Uterus (tissue), 4 donors: Measurements from ENCODE around the gene GPSM1. TPM values are rescaled to one million over a fixed set of nuclear protein-coding genes. Genes with fewer than 3 reads are reported as not detected.

Experiments
- DNase-seq, 2 donors: peaks; one replicate each; pipeline ENCODE4 v3.0.0-alpha.2; 2019 to 2020
- H3K27ac ChIP-seq, 2 donors: fragments of 200-600 bp; sonication (generic); 1 replicate in 1 of 2; 2 replicates in 1 of 2; pipeline ENCODE4 v1.5.1; 2016 to 2018
- H3K27me3 ChIP-seq, 2 donors: fragments of 200-600 bp; sonication (generic); one replicate each; pipeline ENCODE4 v1.5.1; 2018 to 2019; ENCODE audit warnings: control low read depth in 1 of 2
- H3K36me3 ChIP-seq, 2 donors: fragments of 200-600 bp; sonication (generic); one replicate each; pipeline ENCODE4 v1.5.1; 2019; ENCODE audit warnings: control low read depth in 1 of 2
- H3K4me1 ChIP-seq, 2 donors: fragments of 200-600 bp; sonication (generic); one replicate each; pipeline ENCODE4 v1.5.1; 2018 to 2019; ENCODE audit warnings: control low read depth in 1 of 2
- H3K4me3 ChIP-seq, 2 donors: fragments of 200-600 bp; sonication (generic); 1 replicate in 1 of 2; 2 replicates in 1 of 2; pipeline ENCODE4 v1.5.1; 2018 to 2019; ENCODE audit warnings: mild to moderate bottlenecking in 1 of 2
- H3K9me3 ChIP-seq, 2 donors: fragments of 200-600 bp; sonication (generic); one replicate each; pipeline ENCODE4 v1.5.1; 2019; ENCODE audit warnings: control low read depth in 1 of 2
- CTCF ChIP-seq, 4 experiments: fragments of 200-600 bp in 2 of 4; fragments of 450-650 bp in 2 of 4; sonication (generic) in 2 of 4; IDR thresholded peaks; one replicate each; pipeline ENCODE4 v1.5.1; 2016 to 2019; ENCODE audit warnings: antibody characterized with exemption in 4 of 4, mild to moderate bottlenecking in 2 of 4, moderate library complexity in 1 of 4
- POLR2A ChIP-seq, 2 donors: fragments of 450-650 bp; IDR thresholded peaks; one replicate each; pipeline ENCODE4 v1.6.1; 2016; ENCODE audit warnings: antibody characterized with exemption in 2 of 2, mild to moderate bottlenecking in 1 of 2, moderate library complexity in 1 of 2
- intact Hi-C: fragments of 100-400 bp; cut with DNase I; formaldehyde crosslinking; loops from one replicate; pipeline ENCODE4 v1.15.1; 2023; ENCODE audit warnings: low total_unique reads
- total RNA-seq, 4 donors: library from RNA; depleted of rRNA in 3 of 4; stranded (reverse); fragments of >200 nt in 3 of 4; gene quantifications; one replicate each; pipeline versions ENCODE4 v1.1.0 to v1.2.4, GENCODE V29; 2014 to 2023
- donor health status: DM: yes; HTN: yes; CAD: no.

Gene GPSM1
- total RNA-seq, 4 donors from 2014 or later: 4.4 to 43.6 (median 24.1) TPM

DNA sequence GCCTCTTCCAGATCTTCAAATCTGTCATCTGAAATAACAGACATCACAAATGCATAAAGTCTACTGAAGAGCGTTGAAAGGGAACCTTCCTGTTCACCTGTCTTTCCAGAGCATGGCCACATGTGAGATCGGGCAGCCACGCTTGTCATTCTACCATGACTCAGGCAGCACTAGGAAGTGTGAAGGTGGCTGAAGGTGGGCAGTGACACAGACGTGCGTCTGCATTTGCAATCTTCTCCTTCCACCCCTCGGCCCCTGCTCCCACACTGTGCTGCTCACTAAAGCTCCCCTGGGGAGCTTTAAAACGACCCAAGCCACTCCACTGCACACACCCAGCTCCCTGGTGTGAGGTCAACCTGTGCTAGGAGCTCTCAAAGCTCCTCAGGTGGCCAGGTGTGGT is 80.6 kb downstream of the GPSM1 start:
- Histone ChIP-seq H3K36me3 (no peaks in the 10 kb centered on the region), H3K9me3 (no peaks in the 10 kb centered on the region), H3K27me3 (no peaks in the 10 kb centered on the region), H3K27ac (no peak overlapping the region), H3K4me3 (no peak overlapping the region), H3K4me1 (peaks cover 0 to 8% of the 10 kb centered on the region in 2 donors)
- DNase-seq: no peak
- TF ChIP-seq POLR2A (IDR thresholded peaks at IDR 0.05): no peak
- no peak for TF ChIP-seq CTCF (IDR thresholded peaks at IDR 0.05)
- intact Hi-C loops: no loop called here

Other genes starting within 250 kb of the GPSM1 start
- gene NACC2, start 232.2 kb upstream of the GPSM1 start, total RNA-seq: 10 to 100 TPM in 3 of 4 donors, 1 to 10 TPM in 1; 8.2 to 57.5 (median 19.1) TPM
- gene TMEM250, start 208.7 kb upstream of the GPSM1 start, total RNA-seq: 10 to 100 TPM; 14.7 to 42.0 (median 28.0) TPM
- not detected for gene LHX3, start 122.4 kb upstream of the GPSM1 start, total RNA-seq
- gene QSOX2, start 81.7 kb upstream of the GPSM1 start, total RNA-seq: 10 to 100 TPM in 2 of 4 donors, 1 to 10 TPM in 2; 5.6 to 13.1 (median 9.2) TPM
- 1 to 10 TPM in 2 of 4 donors, under 1 TPM in 2; 0.27 to 5.1 (median 2.2) TPM for gene CCDC187, start 23.4 kb upstream of the GPSM1 start, total RNA-seq
- 10 to 100 TPM in 3 of 4 donors, 1 to 10 TPM in 1; 6.8 to 29.4 (median 27.3) TPM for gene DNLZ, start 36.2 kb downstream of the GPSM1 start, total RNA-seq
- gene CARD9, start 46.1 kb downstream of the GPSM1 start, total RNA-seq: 10 to 100 TPM in 1 of 4 donors, 1 to 10 TPM in 2, under 1 TPM in 1; under 0.01 to 10.6 (median 2.5) TPM
- 10 to 100 TPM in 2 of 4 donors, 1 to 10 TPM in 1, under 1 TPM in 1; 0.51 to 12.5 (median 7.7) TPM for gene SNAPC4, start 72.6 kb downstream of the GPSM1 start, total RNA-seq
- gene ENTR1, start 83.1 kb downstream of the GPSM1 start, total RNA-seq: 10 to 100 TPM; 19.5 to 44.0 (median 21.2) TPM
- 10 to 100 TPM in 3 of 4 donors, under 1 TPM in 1; 0.77 to 39.0 (median 29.5) TPM for gene PMPCA, start 83.1 kb downstream of the GPSM1 start, total RNA-seq
- 10 to 100 TPM in 2 of 4 donors, 1 to 10 TPM in 2; 6.7 to 19.7 (median 11.2) TPM for gene INPP5E, start 112.3 kb downstream of the GPSM1 start, total RNA-seq
- gene SEC16A, start 155.5 kb downstream of the GPSM1 start, total RNA-seq: 10 to 100 TPM; 18.8 to 73.2 (median 35.1) TPM
- 100 to 1,000 TPM in 1 of 4 donors, 10 to 100 TPM in 3; 19.7 to 109 (median 35.6) TPM for gene NOTCH1, start 218.5 kb downstream of the GPSM1 start, total RNA-seq